ENCODE data around the gene CEP250. TPM values are rescaled to one million over a fixed set of nuclear protein-coding genes. Genes with fewer than 3 reads are reported as not detected.
"Not testable (repeated sequence)": the region's sequence is repeated elsewhere in the genome, so short reads cannot be mapped to it uniquely, and the experiment has no call there.

The CEP250 gene
- polyA plus RNA-seq, 1 donor: 31.0 TPM

DNA sequence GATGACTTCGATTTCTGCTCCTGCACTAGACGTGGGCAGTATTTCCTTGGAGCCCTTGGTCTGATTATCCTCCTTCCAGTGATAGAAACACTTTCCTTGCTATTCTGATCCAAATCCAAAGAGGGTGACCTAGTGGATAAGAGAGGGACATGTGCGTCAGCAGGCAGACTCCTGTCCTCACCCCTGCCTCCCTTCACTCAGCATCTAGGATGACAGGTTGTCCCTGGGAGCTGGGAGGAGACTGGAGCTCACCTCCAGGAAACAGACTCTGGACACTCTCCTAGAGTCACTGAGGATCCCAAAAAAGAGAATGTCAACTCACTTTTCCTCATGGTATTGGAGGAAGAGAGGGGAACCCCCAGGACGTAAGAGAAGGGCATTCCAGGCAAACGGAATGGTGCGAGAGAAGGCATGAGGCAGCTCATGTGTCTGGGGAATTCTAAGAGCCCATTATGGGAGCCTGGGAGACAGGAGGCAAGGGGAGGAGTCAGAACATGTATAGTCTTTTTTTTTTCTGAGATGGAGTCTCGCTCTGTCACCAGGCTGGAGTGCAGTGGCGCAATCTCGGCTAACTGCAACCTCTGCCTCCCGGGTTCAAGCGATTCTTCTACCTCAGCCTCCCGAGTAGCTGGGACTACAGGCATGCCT is 71.8 kb downstream of the CEP250 start:
- no peak for DNase-seq

DNA sequence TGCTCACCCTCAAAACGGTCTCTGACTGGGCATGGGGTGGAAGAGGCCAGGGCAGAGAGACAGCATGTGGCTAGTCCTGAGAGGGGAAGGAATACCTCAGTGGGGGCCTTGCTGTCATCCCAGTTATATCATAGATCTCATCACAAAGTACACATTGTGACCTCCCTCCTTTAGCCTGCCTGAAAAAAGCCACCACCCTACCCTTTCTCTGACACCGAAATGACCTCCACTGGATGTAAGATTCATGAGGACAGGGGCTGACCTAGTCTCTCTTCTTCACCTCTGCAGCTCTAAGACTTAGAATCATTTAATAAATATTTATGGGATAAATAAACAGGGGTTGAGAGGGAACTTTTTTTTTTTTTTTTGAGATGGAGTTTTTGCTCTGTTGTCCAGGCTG is 74.2 kb downstream of the CEP250 start, which contains the start of gene C20orf173:
C20orf173 (minus strand) TSS at position 101 of the 400 bp plus-strand sequence. CDS start 279 bp downstream, outside the sequence.
- DNase-seq: no peak

GRCh38 chr20:35539756-35540212 is 84.4 kb downstream of the CEP250 start:
- no peak for DNase-seq

- no peak for DNase-seq
These were observed 85.9 kb downstream of the CEP250 start for GRCh38 chr20:35541118-35541782.

- peak; percentile 96 for DNase-seq
These were observed 86.6 kb downstream of the CEP250 start, which contains the start of gene ERGIC3 for GRCh38 chr20:35541783-35542662. Gene ERGIC3, plus strand, starts transcription at chr20:35542078. Its CDS starts 20 bp downstream, at chr20:35542098.

DNA sequence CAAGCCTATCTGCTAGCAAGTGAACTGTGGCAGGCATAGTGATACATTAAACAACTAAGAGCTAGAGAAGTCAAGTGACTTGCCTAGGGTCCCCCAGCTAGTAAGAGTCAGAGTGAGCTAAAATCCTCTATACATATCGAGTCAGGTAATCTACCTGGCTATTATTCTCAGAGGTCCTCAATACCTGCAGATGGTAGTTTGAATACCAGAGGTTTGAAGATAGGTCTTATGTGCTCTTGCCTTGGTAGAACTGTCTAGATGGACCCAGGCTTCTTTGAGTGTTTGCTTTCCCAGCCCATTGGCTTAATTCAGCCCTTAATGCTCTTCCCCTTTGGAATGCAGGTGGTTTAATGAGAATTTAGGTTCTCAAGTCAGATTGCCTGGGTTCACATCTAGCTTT is 87.6 kb downstream of the CEP250 start:
- no peak for DNase-seq

GRCh38 chr20:35544436-35544835 is 89.0 kb downstream of the CEP250 start:
- DNase-seq: no peak

- DNase-seq: not testable (repeated sequence)
These were observed 89.5 kb downstream of the CEP250 start for GRCh38 chr20:35544941-35545340.

- no peak for DNase-seq
These were observed 90.7 kb downstream of the CEP250 start for GRCh38 chr20:35546127-35546526.

DNA sequence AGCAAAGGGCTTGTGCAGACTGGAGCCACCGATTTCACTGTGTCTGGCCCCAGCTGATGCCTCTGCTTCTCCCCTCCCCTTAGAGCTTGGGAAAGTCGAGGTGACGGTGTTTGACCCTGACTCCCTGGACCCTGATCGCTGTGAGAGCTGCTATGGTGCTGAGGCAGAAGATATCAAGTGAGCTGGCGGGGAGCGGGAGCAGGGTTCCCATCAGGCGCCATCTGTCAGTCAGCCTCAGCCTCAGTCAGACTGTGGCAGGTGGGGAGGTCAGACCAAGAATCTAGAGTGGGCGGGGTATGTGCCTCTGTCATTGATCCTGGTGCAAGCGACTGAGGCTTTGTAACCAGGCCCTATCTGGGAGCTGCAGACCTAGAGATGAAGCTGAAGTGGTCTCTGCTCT is 91.9 kb downstream of the CEP250 start:
- DNase-seq: no peak

GRCh38 chr20:35551503-35551902 is 96.1 kb downstream of the CEP250 start:
- no peak for DNase-seq

GRCh38 chr20:35552914-35553313 is 97.5 kb downstream of the CEP250 start:
- no peak for DNase-seq

DNA sequence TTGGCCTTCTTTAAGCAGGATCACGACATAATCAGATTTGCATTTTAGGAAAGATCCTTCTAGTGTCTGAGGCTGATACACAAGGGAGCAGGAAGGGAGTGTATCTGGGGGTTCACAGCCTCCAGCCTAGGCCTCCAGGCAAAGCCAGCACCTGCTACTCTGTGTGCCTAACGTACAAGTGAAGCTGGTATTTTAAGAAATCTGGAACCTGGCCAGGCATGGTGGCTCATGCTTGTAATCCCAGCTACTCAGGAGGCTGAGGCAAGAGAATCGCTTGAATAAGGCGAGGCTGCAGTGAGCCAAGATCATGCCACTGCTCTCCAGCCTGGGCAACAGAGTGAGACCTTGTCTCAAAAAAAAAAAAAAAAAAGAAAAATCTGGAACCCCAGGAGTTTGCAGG is 100.1 kb downstream of the CEP250 start:
- DNase-seq: not testable (repeated sequence)

- DNase-seq: no peak
These were observed 100.7 kb downstream of the CEP250 start for GRCh38 chr20:35555951-35556645.

- no peak for DNase-seq
These were observed 101.5 kb downstream of the CEP250 start for GRCh38 chr20:35556871-35557270.

- DNase-seq: no peak
These were observed 103.1 kb downstream of the CEP250 start for GRCh38 chr20:35558451-35558850.

- no peak for DNase-seq
These were observed 103.8 kb downstream of the CEP250 start for GRCh38 chr20:35559042-35559693.

DNA sequence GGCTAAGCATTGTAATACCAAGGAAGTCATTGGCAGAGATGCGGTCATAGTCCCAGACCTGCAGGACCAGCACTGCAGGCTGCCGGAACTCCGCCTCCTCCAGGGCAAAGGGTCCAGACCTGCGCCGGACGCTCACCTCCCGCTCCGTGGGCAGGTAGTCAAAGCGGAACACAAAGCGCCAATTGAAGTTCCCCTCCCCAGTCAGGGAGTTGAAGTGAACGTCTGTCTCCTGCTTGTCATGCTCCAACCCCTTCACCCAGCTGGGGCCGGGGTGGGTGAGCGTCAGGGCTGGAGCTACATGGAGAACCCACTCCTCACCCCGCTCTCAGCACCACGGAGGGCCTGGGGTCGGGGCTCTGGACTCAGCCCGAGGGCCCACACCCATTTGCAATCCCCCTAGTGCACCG is 104.7 kb downstream of the CEP250 start:
- no peak for DNase-seq

DNA sequence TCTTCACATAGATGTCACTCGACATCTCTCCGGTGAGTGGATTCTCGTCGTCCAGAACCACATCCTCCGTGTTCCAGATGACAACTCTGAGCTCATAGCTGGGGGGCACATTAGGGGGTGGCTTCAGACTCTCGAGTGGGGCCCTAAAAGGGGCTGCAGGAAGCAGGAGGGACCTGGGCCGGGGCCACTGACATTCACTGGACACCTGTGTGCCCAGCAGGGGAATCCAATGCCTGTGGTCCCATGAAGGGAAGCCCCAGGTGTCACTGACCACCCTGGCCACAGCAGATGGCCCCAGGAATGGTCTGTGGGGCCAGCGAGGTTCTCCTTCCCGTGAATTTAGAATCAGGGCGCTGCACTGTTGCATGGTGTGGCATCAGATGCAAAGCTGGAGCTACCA is 105.1 kb downstream of the CEP250 start:
- DNase-seq: no peak

- no peak for DNase-seq
These were observed 105.9 kb downstream of the CEP250 start for GRCh38 chr20:35561268-35561667.

DNA sequence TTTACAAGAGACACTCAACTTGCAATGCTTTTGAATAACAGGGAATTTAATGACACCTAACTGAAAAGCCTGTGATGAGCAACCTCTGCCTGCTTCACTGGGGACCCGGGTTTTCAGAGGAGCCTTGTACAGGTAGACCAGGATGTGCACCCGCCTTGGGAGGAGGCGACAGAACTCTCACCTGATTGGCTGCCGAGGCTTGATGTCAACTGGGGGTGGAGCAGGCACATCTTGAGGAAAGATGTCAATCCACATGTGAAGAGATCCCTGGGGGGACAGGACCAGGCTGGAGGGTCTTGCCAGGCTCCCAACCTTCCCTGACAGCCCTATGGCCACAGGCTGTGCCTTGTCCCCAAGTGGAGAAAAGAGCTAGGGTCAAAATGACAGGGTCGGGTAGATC is 106.3 kb downstream of the CEP250 start:
- no peak for DNase-seq
